Testis (tissue), 3 donors: ENCODE measurements around the gene C6orf52. TPM values are rescaled to one million over a fixed set of nuclear protein-coding genes. Genes with fewer than 3 reads are reported as not detected.

Source experiments
- DNase-seq: peaks from one replicate; pipeline ENCODE4 v3.0.0-alpha.2; 2019
- H3K27ac ChIP-seq, 2 donors: fragments of 200-600 bp; sonication (generic); one replicate each; pipeline ENCODE4 v1.5.1; 2019
- H3K27me3 ChIP-seq: fragments of 200-600 bp; sonication (generic); one replicate; pipeline ENCODE4 v1.5.1; 2019
- H3K36me3 ChIP-seq: fragments of 200-600 bp; sonication (generic); one replicate; pipeline ENCODE4 v1.5.1; 2017; ENCODE audit warnings: low read depth; ENCODE audit errors: missing control alignments
- H3K4me1 ChIP-seq: fragments of 200-600 bp; sonication (generic); one replicate; pipeline ENCODE4 v1.5.1; 2019
- H3K4me3 ChIP-seq, 2 donors: fragments of 200-600 bp; sonication (generic); one replicate each; pipeline ENCODE4 v1.5.1; 2017 to 2019
- H3K9me3 ChIP-seq: fragments of 200-600 bp; sonication (generic); one replicate; pipeline ENCODE4 v1.5.1; 2017
- CTCF ChIP-seq, 3 experiments: fragments of 450-650 bp in 2 of 3; fragments of 200-600 bp in 1 of 3; sonication (generic) in 1 of 3; IDR thresholded peaks; one replicate each; pipeline ENCODE4 v1.5.1; 2016 to 2019; ENCODE audit warnings: antibody characterized with exemption in 3 of 3, mild to moderate bottlenecking in 2 of 3, moderate library complexity in 1 of 3
- POLR2A ChIP-seq: fragments of 450-650 bp; IDR thresholded peaks from one replicate; pipeline ENCODE4 v1.6.1; 2017; ENCODE audit warnings: antibody characterized with exemption, mild to moderate bottlenecking, moderate library complexity
- WGBS, 2 donors: methylation state at CpG; one replicate each; pipeline ENCODE4 v1.1.5; 2018; 5-methylcytosine and 5-hydroxymethylcytosine counted together
- intact Hi-C: fragments of 100-400 bp; cut with DNase I; formaldehyde crosslinking; loops from one replicate; pipeline ENCODE4 v1.15.1; 2023; ENCODE audit warnings: low total_unique reads
- polyA plus RNA-seq: library from polyadenylated mRNA; stranded (reverse); fragments of 350-450 nt; fragmentation: Illumina TruSeq; extraction: RNeasy Lipid Tissue Mini Kit (QIAGEN cat#74804); gene quantifications from one replicate; pipeline ENCODE4 v1.2.3, GENCODE V29; 2014; ENCODE audit warnings: low read depth, low replicate concordance; ENCODE audit not compliant: insufficient read depth
- total RNA-seq, 2 donors: library from RNA; depleted of rRNA; stranded (reverse); fragments of >200 nt; gene quantifications; one replicate each; pipeline ENCODE4 v1.2.3, GENCODE V29; 2016

C6orf52 gene
- total and polyA plus RNA-seq, 3 donors from 2014 or later, result 7.9 to 21.7 (median 14.3) TPM

DNA sequence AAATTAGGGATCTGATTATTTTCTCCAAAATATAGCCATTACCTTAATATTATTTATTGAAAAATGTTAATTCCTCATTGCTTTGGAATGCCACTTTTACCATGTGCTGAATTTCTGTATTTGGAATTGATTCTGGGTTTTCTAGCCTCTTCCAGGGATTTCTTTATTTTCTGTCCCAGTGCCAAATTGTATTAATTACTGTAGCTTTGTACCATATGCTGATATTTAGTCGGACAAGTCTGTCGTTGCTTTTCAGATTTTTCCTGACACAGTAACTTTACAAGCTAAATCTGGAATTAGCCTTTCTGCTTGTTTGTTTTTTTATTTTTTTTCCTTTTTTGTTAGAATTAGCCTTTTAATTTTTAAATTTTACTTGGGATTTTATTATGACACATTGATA lies 42.3 kb upstream of the C6orf52 start:
- 79 to 88% methylated on average over 2 of the region's 2 CpGs for WGBS, 2 donors
- no peak overlapping the region for H3K27ac ChIP-seq
- intact Hi-C loops, result no loop called here
- H3K36me3 ChIP-seq, result no peaks in the 10 kb centered on the region
- no peaks in the 10 kb centered on the region for H3K9me3 ChIP-seq
- H3K4me1 ChIP-seq, result no peaks in the 10 kb centered on the region
- DNase-seq, result no peak
- no peak for TF ChIP-seq CTCF (IDR thresholded peaks at IDR 0.05)
- TF ChIP-seq POLR2A, result no peak
- H3K4me3 ChIP-seq, result no peak overlapping the region
- no peaks in the 10 kb centered on the region for H3K27me3 ChIP-seq

GRCh38 chr6:10733863-10734262 lies 39.4 kb upstream of the C6orf52 start:
- no peak for DNase-seq
- H3K9me3 ChIP-seq, result no peaks in the 10 kb centered on the region
- intact Hi-C loops, result no loop called here
- no peaks in the 10 kb centered on the region for H3K4me1 ChIP-seq
- H3K27me3 ChIP-seq, result no peaks in the 10 kb centered on the region
- no peak overlapping the region for H3K27ac ChIP-seq
- TF ChIP-seq CTCF (IDR thresholded peaks at IDR 0.05), result no peak
- no peak for TF ChIP-seq POLR2A
- peak overlapping the region in 1 of 2 donors; percentile 36 for H3K4me3 ChIP-seq
- WGBS, 2 donors, result 53 to 74% methylated on average over 3 of the region's 3 CpGs
- H3K36me3 ChIP-seq, result no peaks in the 10 kb centered on the region

GRCh38 chr6:10733151-10733715 lies 38.8 kb upstream of the C6orf52 start:
- intact Hi-C loops, result no loop called here
- no peaks in the 10 kb centered on the region for H3K27me3 ChIP-seq
- no peaks in the 10 kb centered on the region for H3K4me1 ChIP-seq
- H3K9me3 ChIP-seq, result no peaks in the 10 kb centered on the region
- H3K4me3 ChIP-seq, result peak overlapping the region in 1 of 2 donors; percentile 36
- peak; percentile 58 for DNase-seq
- no peak overlapping the region for H3K27ac ChIP-seq
- H3K36me3 ChIP-seq, result no peaks in the 10 kb centered on the region
- WGBS, 2 donors, result 58 to 67% methylated on average over 17 of the region's 17 CpGs
- TF ChIP-seq POLR2A (no peak), CTCF (IDR thresholded peaks at IDR 0.05) (no peak)

DNA sequence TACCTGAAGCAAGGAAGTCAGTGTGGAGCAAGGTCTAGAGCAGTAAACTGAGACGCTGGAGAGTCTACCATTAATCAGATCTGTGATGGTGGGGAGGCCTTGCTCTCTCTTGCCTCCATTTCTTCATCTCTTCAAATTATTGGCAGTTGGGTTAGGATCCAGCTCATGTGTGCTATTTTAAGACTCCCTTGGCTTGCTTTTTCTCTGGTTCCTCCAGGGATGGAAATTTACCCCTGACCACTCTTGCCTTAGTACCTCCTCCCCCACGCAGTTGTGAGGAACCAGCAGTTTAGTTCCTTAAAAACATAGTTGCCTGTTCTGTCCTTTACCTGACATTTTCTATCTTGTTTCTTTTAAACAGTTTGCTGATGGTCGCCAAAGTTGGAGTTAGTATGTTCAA lies 35.8 kb upstream of the C6orf52 start:
- no peaks in the 10 kb centered on the region for H3K27me3 ChIP-seq
- WGBS, 2 donors, result 72 to 78% methylated on average over 3 of the region's 3 CpGs
- TF ChIP-seq POLR2A (no peak), CTCF (IDR thresholded peaks at IDR 0.05) (no peak)
- intact Hi-C loops, result no loop called here
- H3K36me3 ChIP-seq, result no peaks in the 10 kb centered on the region
- no peak for DNase-seq
- no peak overlapping the region for H3K27ac ChIP-seq
- H3K4me1 ChIP-seq, result peaks cover under 1% of the 10 kb centered on the region
- H3K9me3 ChIP-seq, result no peaks in the 10 kb centered on the region
- H3K4me3 ChIP-seq, result no peak overlapping the region

GRCh38 chr6:10725716-10726115 lies 31.3 kb upstream of the C6orf52 start:
- TF ChIP-seq CTCF (IDR thresholded peaks at IDR 0.05), result no peak
- no peak for TF ChIP-seq POLR2A
- no peaks in the 10 kb centered on the region for H3K36me3 ChIP-seq
- no peak overlapping the region for H3K27ac ChIP-seq
- no peaks in the 10 kb centered on the region for H3K9me3 ChIP-seq
- intact Hi-C loops, result no loop called here
- H3K4me1 ChIP-seq, result peaks cover 29% of the 10 kb centered on the region
- DNase-seq, result no peak
- 78 to 90% methylated on average over 8 to 9 of the region's 9 CpGs for WGBS, 2 donors
- no peaks in the 10 kb centered on the region for H3K27me3 ChIP-seq
- no peak overlapping the region for H3K4me3 ChIP-seq
